Right lobe of liver (tissue), 5 donors: ENCODE results near the gene GH1. TPM values are rescaled to one million over a fixed set of nuclear protein-coding genes. Genes with fewer than 3 reads are reported as not detected.

Source experiments
- small RNA-seq, 2 experiments: library from RNA; depleted of rRNA; stranded (forward); fragments of <200 nt; gene quantifications; one replicate each; pipeline ENCODE3, GENCODE V24; 2016
- total RNA-seq, 6 experiments: library from RNA; depleted of rRNA in 2 of 6; stranded (reverse); fragments of >200 nt in 2 of 6; fragmentation: NEBNext Ultra II Directional in 3 of 6; extraction: Animal tissue kit (Norgen Biotek cat#: 25700) in 3 of 6; gene quantifications; one replicate each; pipeline versions ENCODE4 v1.1.0 to v1.2.4, GENCODE V29; 2016 to 2023
- donor health status: DM: no; HTN: no; CAD: no.
- donor health status: DM: no; HTN: no; CAD: no.
- donor health status: DM: no; HTN: yes; CAD: no.
- donor health status: DM: no; HTN: yes; CAD: no.

Gene GH1
- total RNA-seq, 6 experiments from 2014 or later: not detected

Small RNAs within 50 kb of the gene (small RNA-seq; reads per million reads assigned to genes)
- gene AC040958.1: 0 reads per million in 2 experiments
- 0 reads per million in 2 experiments for gene AC127029.1
- 0 reads per million in 2 experiments for gene GH1

Other genes starting within 250 kb of the GH1 start
- gene LIMD2, start 218.7 kb downstream of the GH1 start, total RNA-seq: 1 to 10 TPM; 2.8 to 9.4 (median 5.2) TPM
- 10 to 100 TPM in 5 of 6 experiments, 1 to 10 TPM in 1; 8.4 to 15.1 (median 13.0) TPM for gene STRADA, start 177.0 kb downstream of the GH1 start, total RNA-seq
- 10 to 100 TPM; 45.7 to 69.9 (median 63.6) TPM for gene CCDC47, start 145.2 kb downstream of the GH1 start, total RNA-seq
- gene DDX42, start 144.7 kb downstream of the GH1 start, total RNA-seq: 10 to 100 TPM; 28.5 to 45.2 (median 36.2) TPM
- gene PSMC5, start 91.4 kb downstream of the GH1 start, total RNA-seq: 10 to 100 TPM; 52.7 to 70.9 (median 66.5) TPM
- gene FTSJ3, start 91.2 kb downstream of the GH1 start, total RNA-seq: 10 to 100 TPM; 12.9 to 25.9 (median 19.0) TPM
- gene SMARCD2, start 76.2 kb downstream of the GH1 start, total RNA-seq: 10 to 100 TPM; 23.8 to 94.5 (median 59.5) TPM
- not detected for gene CSH2, start 45.2 kb downstream of the GH1 start, total RNA-seq
- gene GH2, start 36.9 kb downstream of the GH1 start, total RNA-seq: not detected
- gene CSH1, start 22.3 kb downstream of the GH1 start, total RNA-seq: not detected
- not detected for gene CSHL1, start 7.6 kb downstream of the GH1 start, total RNA-seq
- 1 to 10 TPM in 2 of 6 experiments, under 1 TPM in 4; 0.62 to 2.2 (median 0.92) TPM for gene CD79B, start 13.5 kb upstream of the GH1 start, total RNA-seq
- 1 to 10 TPM in 1 of 6 experiments, under 1 TPM in 5; 0.10 to 1.4 (median 0.20) TPM for gene SCN4A, start 54.1 kb upstream of the GH1 start, total RNA-seq
- gene PRR29, start 79.5 kb upstream of the GH1 start, total RNA-seq: under 1 TPM in 3 of 6 experiments, not detected in 3; 0.07 to 0.33 (median 0.12) TPM
- 10 to 100 TPM in 3 of 6 experiments, 1 to 10 TPM in 3; 5.5 to 16.1 (median 8.6) TPM for gene ICAM2, start 101.8 kb upstream of the GH1 start, total RNA-seq
- 10 to 100 TPM; 22.7 to 47.6 (median 28.7) TPM for gene ERN1, start 211.3 kb upstream of the GH1 start, total RNA-seq